Germinal center (tissue), 1 donor: ENCODE measurements around the gene PSMB7.
A peak's percentile ranks its signal among the peaks of the same experiment; 100 is the strongest.

Experiments
- DNase-seq: peaks from one replicate; pipeline ENCODE4 v3.0.0; 2012; ENCODE audit warnings: mixed read lengths, low spot score

PSMB7 gene

GRCh38 chr9:124326378-124326777 lies 88.9 kb downstream of the PSMB7 start:
- DNase-seq, result no peak

DNA sequence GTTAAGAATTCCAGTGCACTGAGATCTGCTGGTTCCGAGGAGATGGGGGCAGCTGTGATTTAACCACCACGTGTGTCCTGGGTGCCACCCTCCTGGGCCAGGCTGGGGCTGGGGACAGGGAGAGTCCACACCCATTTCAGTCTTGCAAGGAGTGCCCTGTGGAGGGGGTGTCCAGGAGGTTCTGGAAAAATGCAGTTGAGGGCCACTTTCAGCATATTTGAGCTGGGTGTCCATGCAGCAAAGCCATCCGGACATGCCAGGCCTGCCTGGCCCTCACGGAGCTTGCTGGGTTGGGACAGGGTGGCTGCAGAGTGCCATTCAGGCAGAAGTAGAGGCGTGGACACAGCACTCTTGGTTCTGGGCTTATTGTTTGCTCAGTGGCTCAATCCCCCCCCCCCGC lies 89.4 kb downstream of the PSMB7 start:
- no peak for DNase-seq

DNA sequence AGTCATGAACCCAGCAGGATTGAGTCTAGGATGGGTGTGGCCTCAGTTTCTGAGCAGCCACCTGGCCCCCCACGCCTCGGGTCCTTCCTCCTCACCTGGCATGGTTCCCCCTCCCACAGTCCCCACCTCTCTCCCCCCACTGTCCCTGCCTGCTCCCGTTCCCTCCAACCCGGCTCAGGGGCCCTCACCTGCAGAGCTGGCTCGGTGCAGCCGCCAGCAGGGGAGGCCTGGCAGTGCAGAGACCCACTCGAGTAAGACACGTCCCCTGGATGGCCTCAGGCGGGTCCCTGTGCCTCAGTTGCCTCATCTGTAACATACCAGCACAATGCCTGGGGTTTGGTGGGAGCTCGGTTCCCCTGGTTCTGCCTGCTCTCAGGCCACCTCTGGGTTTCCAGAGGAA lies 91.3 kb downstream of the PSMB7 start:
- no peak for DNase-seq

GRCh38 chr9:124322618-124323432 lies 92.4 kb downstream of the PSMB7 start:
- DNase-seq, result no peak

- no peak for DNase-seq
These were observed 93.3 kb downstream of the PSMB7 start for GRCh38 chr9:124321935-124322334.

DNA sequence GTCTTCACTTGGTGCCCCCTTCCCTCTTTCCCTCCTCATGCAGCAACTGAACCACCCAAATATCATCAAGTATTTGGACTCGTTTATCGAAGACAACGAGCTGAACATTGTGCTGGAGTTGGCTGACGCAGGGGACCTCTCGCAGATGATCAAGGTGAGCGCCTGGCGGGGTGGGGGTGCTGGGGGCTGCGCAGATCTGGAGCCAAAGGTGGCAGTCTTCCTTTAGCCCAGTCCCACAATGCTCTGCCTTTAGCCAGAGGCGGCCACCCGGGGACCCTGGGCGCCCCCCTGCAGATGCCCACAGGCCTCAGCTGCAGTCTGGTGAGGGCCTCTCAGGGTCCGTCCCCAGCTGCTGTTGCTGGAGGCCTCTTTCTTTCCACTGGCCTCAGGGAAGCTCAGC lies 93.8 kb downstream of the PSMB7 start:
- no peak for DNase-seq

DNA sequence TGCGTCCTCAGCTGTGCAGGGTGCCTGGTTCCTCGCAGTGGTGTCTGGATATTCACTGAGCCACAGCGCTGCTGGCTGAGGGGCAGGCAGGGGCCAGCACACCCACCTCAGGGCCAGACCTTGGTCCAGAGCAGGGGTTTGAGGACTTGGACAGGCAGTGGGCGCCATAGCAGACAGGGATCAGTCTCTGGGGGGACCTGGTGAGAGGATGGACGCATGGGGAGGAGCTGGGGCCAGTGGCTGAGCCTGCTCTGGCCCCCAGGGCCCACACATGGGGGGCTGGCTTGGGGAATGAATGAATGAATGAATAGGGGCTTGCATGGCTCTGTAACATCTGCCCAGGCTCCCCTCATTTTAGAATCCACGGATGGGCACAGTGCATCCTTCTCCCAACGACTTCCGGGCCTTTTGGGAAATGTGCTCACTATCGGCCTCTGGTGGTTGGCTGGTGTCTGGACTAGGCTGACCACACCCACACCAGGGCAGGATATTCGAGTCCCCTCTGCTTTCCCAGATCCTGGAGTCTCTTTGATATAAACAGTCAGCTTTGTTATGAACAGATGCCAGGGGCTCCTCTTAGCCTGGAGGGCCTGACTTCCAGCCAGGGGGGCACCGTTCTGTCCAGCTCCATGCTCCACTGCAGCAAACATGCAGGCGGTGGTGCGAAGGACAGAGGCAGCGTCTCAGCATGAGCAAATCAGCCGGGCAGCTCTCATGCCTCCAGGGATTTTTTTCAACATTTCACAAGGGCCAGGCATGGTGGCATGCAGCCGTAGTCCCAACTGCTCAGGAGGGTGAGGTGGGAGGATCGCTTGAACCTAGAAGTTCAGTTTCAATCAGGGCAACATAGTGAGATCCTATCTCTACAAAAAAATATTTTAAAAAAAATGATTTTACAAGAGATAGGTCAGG lies 94.9 kb downstream of the PSMB7 start:
- peak; percentile 57 for DNase-seq

GRCh38 chr9:124315882-124316281 lies 99.4 kb downstream of the PSMB7 start:
- DNase-seq, result no peak

DNA sequence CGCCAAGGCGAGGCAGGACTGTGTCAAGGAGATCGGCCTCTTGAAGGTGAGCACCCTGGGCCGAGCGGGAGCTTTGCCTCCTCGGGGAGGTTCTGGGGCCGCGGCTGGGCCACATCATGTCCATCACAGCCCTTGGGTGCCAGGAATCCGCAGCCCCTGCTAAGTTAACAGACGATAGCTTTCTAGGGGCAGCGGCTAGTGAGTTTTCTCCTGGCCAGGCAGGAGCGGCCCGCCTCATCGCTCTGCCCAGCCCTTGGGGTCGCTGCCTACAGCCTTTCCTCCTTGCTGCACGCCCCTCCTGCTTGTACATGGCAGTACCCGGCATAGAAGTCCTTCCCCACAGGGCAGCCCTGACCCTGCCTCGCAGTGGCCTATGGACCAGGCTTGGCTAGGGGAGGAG lies 101.3 kb downstream of the PSMB7 start:
- DNase-seq, result no peak

DNA sequence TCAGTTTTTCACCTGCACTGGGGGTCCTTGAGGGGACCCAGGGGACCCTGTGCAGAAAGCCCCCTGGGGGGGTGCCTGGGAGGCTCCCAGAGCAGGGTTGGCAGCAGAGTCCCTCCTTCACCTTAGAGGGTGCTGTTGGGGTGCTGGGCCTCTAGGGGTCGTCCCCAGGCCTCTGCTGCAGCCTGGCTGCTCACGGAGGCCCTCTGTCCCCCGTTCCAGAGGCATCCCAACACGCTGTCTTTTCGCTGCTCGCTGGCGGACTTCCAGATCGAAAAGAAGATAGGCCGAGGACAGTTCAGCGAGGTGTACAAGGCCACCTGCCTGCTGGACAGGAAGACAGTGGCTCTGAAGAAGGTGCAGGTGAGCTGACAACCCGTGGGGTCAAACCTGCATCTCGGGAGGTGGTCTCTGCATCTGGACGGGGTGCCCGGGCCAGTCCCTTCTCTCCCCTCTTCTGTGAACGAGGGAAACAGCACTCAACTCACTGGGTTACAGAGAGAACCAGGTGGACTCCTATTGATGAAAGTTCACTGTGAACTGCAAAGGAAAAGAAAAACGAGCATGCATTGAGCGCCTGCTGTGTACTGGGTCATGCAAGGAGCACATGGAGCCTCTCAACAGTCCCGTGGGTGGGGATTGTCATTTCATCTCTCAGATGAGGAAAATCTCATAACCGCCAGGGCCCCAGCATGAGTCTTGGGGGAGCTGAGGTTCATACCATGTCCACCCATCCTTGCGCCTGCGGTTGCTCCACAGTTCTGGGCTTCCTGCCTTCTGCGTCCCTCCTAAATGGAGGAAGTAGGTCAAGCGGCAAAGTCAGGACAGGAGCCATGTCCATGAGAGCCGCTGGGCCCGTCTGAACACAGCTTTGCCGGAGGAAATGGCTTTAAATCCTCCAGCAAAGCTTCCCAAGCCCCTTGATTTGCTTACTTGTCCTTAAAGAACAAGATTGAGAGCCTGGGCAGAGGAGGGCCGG lies 102.7 kb downstream of the PSMB7 start:
- no peak for DNase-seq

DNA sequence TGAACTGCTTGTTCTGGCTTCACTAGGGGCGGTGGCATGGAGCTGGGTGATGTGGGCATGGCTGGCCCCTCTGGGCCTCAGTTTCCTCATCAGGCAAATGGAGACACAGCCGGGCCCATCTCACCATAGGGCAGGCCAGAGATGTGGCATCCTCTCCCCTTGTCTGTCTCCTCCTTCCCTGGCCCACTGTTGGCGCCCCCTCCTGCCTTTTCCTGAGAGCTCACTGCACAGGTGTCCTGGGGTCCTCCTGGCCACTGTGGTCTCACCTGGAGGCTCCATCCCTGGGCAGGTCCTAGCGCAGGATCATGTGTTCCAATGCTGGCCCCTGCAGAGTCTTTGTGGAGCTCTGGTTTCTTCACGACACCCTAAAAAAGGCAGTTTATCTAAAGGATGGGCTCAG lies 104.0 kb downstream of the PSMB7 start:
- no peak for DNase-seq

DNA sequence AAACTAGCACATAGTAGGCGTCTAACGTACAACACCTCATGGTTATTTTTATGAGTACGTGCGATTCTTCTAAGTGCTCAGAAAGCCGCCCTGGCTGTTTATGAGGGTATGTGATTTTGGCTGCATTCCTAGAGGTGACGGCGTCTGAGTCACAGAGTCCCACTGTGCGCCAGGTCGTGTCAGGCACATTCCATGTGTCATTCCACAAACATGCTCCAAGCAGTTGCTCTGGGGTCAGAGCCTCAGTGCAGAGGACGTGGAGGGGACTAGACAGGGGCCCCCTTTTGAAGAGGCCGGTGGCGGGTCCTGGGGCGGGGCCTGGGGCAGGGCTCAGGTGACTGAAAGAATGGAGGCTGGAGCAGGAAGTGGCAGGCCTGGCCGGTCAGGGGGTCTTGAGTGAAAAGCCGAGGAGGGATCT lies 105.6 kb downstream of the PSMB7 start:
- DNase-seq, result no peak

DNA sequence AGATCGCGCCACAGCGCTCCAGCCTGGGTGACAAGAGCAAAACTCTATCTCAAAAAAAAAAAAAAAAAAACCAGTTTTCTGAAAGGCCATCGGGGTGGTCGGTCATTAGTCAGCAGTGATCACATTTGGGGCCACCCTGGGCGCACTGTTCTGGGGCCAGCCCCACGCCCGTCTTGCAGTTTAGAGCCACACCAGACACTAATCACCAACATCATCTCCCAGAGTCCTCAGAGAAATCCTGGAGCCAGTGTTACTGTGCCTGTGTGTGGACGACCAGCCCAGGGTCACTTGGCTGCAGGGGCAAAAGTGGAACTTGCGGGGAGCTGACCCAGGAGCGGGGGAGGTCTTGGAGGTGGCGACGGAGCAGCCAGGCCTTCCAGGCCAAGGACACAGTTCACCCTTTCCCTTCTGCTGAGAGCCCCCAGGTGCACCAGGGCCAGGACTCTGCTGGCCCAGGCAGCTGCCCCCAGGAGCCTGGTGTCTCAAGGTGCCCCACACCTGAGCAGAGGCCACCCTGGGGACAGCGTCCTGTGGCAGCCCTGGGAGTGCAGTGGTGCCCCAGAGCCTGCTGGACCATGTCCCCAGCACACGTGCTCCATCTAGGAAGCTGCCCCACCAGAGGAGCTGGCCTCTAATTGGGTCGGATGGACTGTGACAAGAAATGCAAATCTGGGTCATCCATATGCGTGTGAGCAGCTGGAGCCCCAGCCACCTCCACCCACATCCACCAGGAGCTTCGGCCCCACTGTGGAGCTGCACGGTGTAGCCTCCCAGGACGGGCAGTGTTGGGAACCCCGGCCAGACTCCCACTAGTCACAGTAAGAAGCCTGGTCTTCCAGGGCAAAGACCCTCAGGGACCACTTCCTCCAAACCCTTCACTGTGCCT lies 106.4 kb downstream of the PSMB7 start:
- DNase-seq, result no peak

- DNase-seq, result no peak
These were observed 107.7 kb downstream of the PSMB7 start for GRCh38 chr9:124307379-124308030.

- no peak for DNase-seq
These were observed 109.0 kb downstream of the PSMB7 start for GRCh38 chr9:124306098-124306735.

- DNase-seq, result no peak
These were observed 111.0 kb downstream of the PSMB7 start for GRCh38 chr9:124304285-124304684.

GRCh38 chr9:124303762-124304161 lies 111.5 kb downstream of the PSMB7 start:
- no peak for DNase-seq
